HCT116 (cell line): Measurements from ENCODE around the gene HYI. TPM values are rescaled to one million over a fixed set of nuclear protein-coding genes. Genes with fewer than 3 reads are reported as not detected.

ENCODE experiments used
- ATAC-seq: fragments of 200-7000 bp; cut with Tn5 transposase; 2 replicates; pipeline ENCODE4 v1.9.1; 2020; ENCODE audit warnings: mild to moderate bottlenecking, moderate library complexity
- BruUV-seq: library from RNA; stranded (reverse); fragments of 400-500 nt; replicated peaks from 2 replicates; lab custom pipeline; 2021; lab: Mats Ljungman, UMichigan
- CTCF ChIA-PET: fragments of 300-600 bp; sonication (Branson Sonifier 250); formaldehyde crosslinking; loops from one replicate; lab custom pipeline; 2021; ENCODE audit warnings: antibody characterized with exemption; lab: Charles Lee
- POLR2A ChIA-PET: fragments of 300-600, 350-600 bp; sonication (Branson Sonifier 250); formaldehyde crosslinking; loops from one replicate; lab custom pipeline; 2021; ENCODE audit warnings: antibody characterized with exemption; lab: Charles Lee
- RAD21 ChIA-PET, 2 experiments: fragments of 300-600 bp; sonication (Branson Sonifier 250); formaldehyde crosslinking; loops; one replicate each; lab custom pipeline; 2023; ENCODE audit warnings: low total read pairs in 2 of 2; ENCODE audit not compliant: uncharacterized antibody in 2 of 2, unreplicated experiment in 2 of 2, low non-redundant PET in 1 of 2; lab: Charles Lee
- DNase-seq: peaks from one replicate; pipeline ENCODE4 v3.0.0-alpha.2; 2010; ENCODE audit warnings: low read depth, low spot score
- H2AFZ ChIP-seq: fragments of 200-600 bp; shearing (Covaris generic), sonication (generic); 2 replicates; pipeline ENCODE4 v1.6.1; 2017; ENCODE audit warnings: low read depth, mixed run types, mixed read lengths, antibody characterized with exemption, low read length; ENCODE audit not compliant: poor library complexity, severe bottlenecking
- H3K27ac ChIP-seq: 2 replicates; pipeline ENCODE4 v1.5.1; 2012; ENCODE audit warnings: low read depth, low read length
- H3K27me3 ChIP-seq: fragments of 200-600 bp; sonication (generic); 2 replicates; pipeline ENCODE4 v1.6.1; 2016; ENCODE audit warnings: mixed run types, low read length, mixed read lengths; ENCODE audit not compliant: insufficient read depth
- H3K36me3 ChIP-seq, 2 experiments: fragments of 200-500 bp in 1 of 2; fragments of 200-600 bp in 1 of 2; sonication (Bioruptor generic) in 1 of 2; sonication (generic) in 1 of 2; 2 replicates each; pipeline versions ENCODE4 v1.5.1 to v1.6.1; 2014 to 2016; ENCODE audit warnings: low read length in 2 of 2, inconsistent platforms in 1 of 2, mixed read lengths in 1 of 2, mixed run types in 1 of 2; ENCODE audit not compliant: insufficient read depth in 2 of 2, control insufficient read depth in 1 of 2
- H3K4me1 ChIP-seq, 2 experiments: fragments of 200-600 bp in 1 of 2; sonication (generic) in 1 of 2; 2 replicates each; pipeline versions ENCODE4 v1.5.1 to v1.6.1; 2012 to 2017; ENCODE audit warnings: low read length in 2 of 2, inconsistent platforms in 1 of 2, mild to moderate bottlenecking in 1 of 2, mixed read lengths in 1 of 2, mixed run types in 1 of 2, moderate library complexity in 1 of 2; ENCODE audit not compliant: insufficient read depth in 2 of 2, control insufficient read depth in 1 of 2
- H3K4me2 ChIP-seq: fragments of 200-600 bp; sonication (generic); 2 replicates; pipeline ENCODE4 v1.6.1; 2017; ENCODE audit warnings: mixed run types, low read length, mixed read lengths
- H3K4me3 ChIP-seq, 2 experiments: fragments of 200-600 bp in 1 of 2; sonication (generic) in 1 of 2; replicated peaks in 1 of 2; 2 replicates each; pipeline ENCODE4 v1.5.1; 2011 to 2016; ENCODE audit warnings: low read length in 2 of 2, control low read depth in 1 of 2, low read depth in 1 of 2, mild to moderate bottlenecking in 1 of 2, mixed read lengths in 1 of 2, mixed run types in 1 of 2
- H3K79me2 ChIP-seq: fragments of 200-600 bp; sonication (generic); 2 replicates; pipeline ENCODE4 v1.6.1; 2017; ENCODE audit warnings: mild to moderate bottlenecking, mixed run types, low read length, moderate library complexity, mixed read lengths; ENCODE audit not compliant: insufficient read depth
- H3K9ac ChIP-seq: fragments of 200-600 bp; sonication (generic); 2 replicates; pipeline ENCODE4 v1.6.1; 2016; ENCODE audit warnings: low read length, mixed read lengths
- H3K9me2 ChIP-seq: fragments of 200-600 bp; sonication (generic), shearing (Covaris generic); 2 replicates; pipeline ENCODE4 v1.6.1; 2017; ENCODE audit warnings: mixed run types, mild to moderate bottlenecking, moderate library complexity; ENCODE audit not compliant: insufficient read depth
- H3K9me3 ChIP-seq, 2 experiments: fragments of 200-500 bp in 1 of 2; fragments of 200-600 bp in 1 of 2; sonication (Bioruptor generic) in 1 of 2; sonication (generic) in 1 of 2; 2 replicates each; pipeline ENCODE4 v1.6.1; 2014 to 2017; ENCODE audit warnings: low read length in 2 of 2, mixed read lengths in 2 of 2, inconsistent platforms in 1 of 2, low read depth in 1 of 2, mild to moderate bottlenecking in 1 of 2, mixed run types in 1 of 2, moderate library complexity in 1 of 2; ENCODE audit not compliant: control insufficient read depth in 1 of 2, insufficient read depth in 1 of 2
- H4K20me1 ChIP-seq: fragments of 200-600 bp; sonication (generic), shearing (Covaris generic); 2 replicates; pipeline ENCODE4 v1.6.1; 2017; ENCODE audit warnings: mixed run types, mild to moderate bottlenecking, moderate library complexity; ENCODE audit not compliant: insufficient read depth
- CBX3 ChIP-seq: IDR thresholded peaks from 2 replicates; pipeline ENCODE4 v1.6.1; 2012; ENCODE audit warnings: low read depth
- EZH2 ChIP-seq: fragments of 200-600 bp; sonication (generic); IDR thresholded peaks from 2 replicates; pipeline ENCODE4 v1.6.1; 2017; ENCODE audit warnings: antibody characterized with exemption, mixed run types
- EZH2phosphoT487 ChIP-seq: fragments of 200-600 bp; IDR thresholded peaks from 2 replicates; pipeline ENCODE4 v1.6.1; 2018; ENCODE audit warnings: antibody characterized with exemption, borderline replicate concordance
- SP1 ChIP-seq: IDR thresholded peaks from 2 replicates; pipeline ENCODE4 v1.6.1; 2012; ENCODE audit warnings: low read depth
- SRF ChIP-seq: IDR thresholded peaks from 2 replicates; pipeline ENCODE4 v1.6.1; 2012; ENCODE audit warnings: low read depth
- TCF7L2 ChIP-seq: IDR thresholded peaks from 2 replicates; pipeline ENCODE4 v1.7.0; 2011; ENCODE audit warnings: borderline replicate concordance, inconsistent platforms; ENCODE audit not compliant: insufficient read depth, insufficient read length; ENCODE audit errors: extremely low read depth
- ZNF274 ChIP-seq: fragments of 200-500 bp; sonication (Bioruptor generic); IDR thresholded peaks from 2 replicates; pipeline ENCODE4 v1.6.1; 2014; ENCODE audit warnings: mild to moderate bottlenecking, low read depth, low read length, inconsistent platforms
- intact Hi-C: fragments of 100-400 bp; cut with micrococcal nuclease; formaldehyde crosslinking; loops from 2 replicates; pipeline ENCODE4 v1.10.0; 2022
- total RNA-seq: library from RNA; stranded (reverse); gene quantifications from one replicate; pipeline ENCODE4 v1.2.1, GENCODE V29; 2021; ENCODE audit not compliant: unreplicated experiment
- TF ChIP-seq, protein P1 (sequence below): IDR thresholded peaks from 2 replicates; pipeline ENCODE4 v1.6.1; 2012; ENCODE audit warnings: low read depth

HYI gene
- total RNA-seq, 1 experiment from 2014 or later, result 13.9 TPM

- no peaks in the 10 kb centered on the region for H4K20me1 ChIP-seq
- DNase-seq (no peak), ATAC-seq (no peak)
- H2AFZ ChIP-seq, result no peak overlapping the region
- BruUV-seq, result no TSS peak
- no peak overlapping the region for H3K9ac ChIP-seq
- H3K4me2 ChIP-seq, result no peak overlapping the region
- POLR2A ChIA-PET, result no interaction called here
- intact Hi-C loops, result no loop called here
- CTCF ChIA-PET, result no interaction called here
- TF ChIP-seq CBX3 (no peak), TCF7L2 (no peak), SP1 (no peak), ZNF274 (no peak)
- TF ChIP-seq, all 23 proteins: peak for 0
- Histone ChIP-seq H3K27ac (no peak overlapping the region), H3K79me2 (no peaks in the 10 kb centered on the region), H3K9me2 (no peaks in the 10 kb centered on the region), H3K4me3 (no peak overlapping the region), H3K27me3 (no peaks in the 10 kb centered on the region), H3K9me3 (no peaks in the 10 kb centered on the region), H3K36me3 (peaks cover 9 to 23% of the 10 kb centered on the region in 2 experiments; a peak in 2 of 4 replicates), H3K4me1 (no peaks in the 10 kb centered on the region)
- RAD21 ChIA-PET, result no interaction called here
Observed at GRCh38 chr1:43404353-43404752, 49.4 kb downstream of the HYI start.

- ATAC-seq, result no peak
- no peak for DNase-seq
- Histone ChIP-seq H3K79me2 (no peaks in the 10 kb centered on the region), H3K27me3 (no peaks in the 10 kb centered on the region), H3K36me3 (peaks cover 9 to 18% of the 10 kb centered on the region in 2 experiments; a peak in 2 of 4 replicates), H4K20me1 (no peaks in the 10 kb centered on the region), H3K4me1 (no peaks in the 10 kb centered on the region), H3K9me3 (no peaks in the 10 kb centered on the region), H3K4me2 (no peak overlapping the region), H3K9me2 (no peaks in the 10 kb centered on the region), H2AFZ (no peak overlapping the region), H3K27ac (no peak overlapping the region), H3K4me3 (no peak overlapping the region), H3K9ac (no peak overlapping the region)
- POLR2A ChIA-PET, result no interaction called here
- intact Hi-C loops, result no loop called here
- CTCF ChIA-PET, result no interaction called here
- RAD21 ChIA-PET, result no interaction called here
- BruUV-seq, result no TSS peak
- TF ChIP-seq, protein P1, sequence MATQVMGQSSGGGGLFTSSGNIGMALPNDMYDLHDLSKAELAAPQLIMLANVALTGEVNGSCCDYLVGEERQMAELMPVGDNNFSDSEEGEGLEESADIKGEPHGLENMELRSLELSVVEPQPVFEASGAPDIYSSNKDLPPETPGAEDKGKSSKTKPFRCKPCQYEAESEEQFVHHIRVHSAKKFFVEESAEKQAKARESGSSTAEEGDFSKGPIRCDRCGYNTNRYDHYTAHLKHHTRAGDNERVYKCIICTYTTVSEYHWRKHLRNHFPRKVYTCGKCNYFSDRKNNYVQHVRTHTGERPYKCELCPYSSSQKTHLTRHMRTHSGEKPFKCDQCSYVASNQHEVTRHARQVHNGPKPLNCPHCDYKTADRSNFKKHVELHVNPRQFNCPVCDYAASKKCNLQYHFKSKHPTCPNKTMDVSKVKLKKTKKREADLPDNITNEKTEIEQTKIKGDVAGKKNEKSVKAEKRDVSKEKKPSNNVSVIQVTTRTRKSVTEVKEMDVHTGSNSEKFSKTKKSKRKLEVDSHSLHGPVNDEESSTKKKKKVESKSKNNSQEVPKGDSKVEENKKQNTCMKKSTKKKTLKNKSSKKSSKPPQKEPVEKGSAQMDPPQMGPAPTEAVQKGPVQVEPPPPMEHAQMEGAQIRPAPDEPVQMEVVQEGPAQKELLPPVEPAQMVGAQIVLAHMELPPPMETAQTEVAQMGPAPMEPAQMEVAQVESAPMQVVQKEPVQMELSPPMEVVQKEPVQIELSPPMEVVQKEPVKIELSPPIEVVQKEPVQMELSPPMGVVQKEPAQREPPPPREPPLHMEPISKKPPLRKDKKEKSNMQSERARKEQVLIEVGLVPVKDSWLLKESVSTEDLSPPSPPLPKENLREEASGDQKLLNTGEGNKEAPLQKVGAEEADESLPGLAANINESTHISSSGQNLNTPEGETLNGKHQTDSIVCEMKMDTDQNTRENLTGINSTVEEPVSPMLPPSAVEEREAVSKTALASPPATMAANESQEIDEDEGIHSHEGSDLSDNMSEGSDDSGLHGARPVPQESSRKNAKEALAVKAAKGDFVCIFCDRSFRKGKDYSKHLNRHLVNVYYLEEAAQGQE, result no peak
- TF ChIP-seq EZH2, result no peak
- no peak for TF ChIP-seq SRF
- no peak for TF ChIP-seq EZH2phosphoT487
Observed at GRCh38 chr1:43402089-43402865, 51.5 kb downstream of the HYI start.
